ENCODE results near the gene SLC25A29.
"Not testable (repeated sequence)": the region's sequence is repeated elsewhere in the genome, so short reads cannot be mapped to it uniquely, and the experiment has no call there.

Gene SLC25A29

DNA sequence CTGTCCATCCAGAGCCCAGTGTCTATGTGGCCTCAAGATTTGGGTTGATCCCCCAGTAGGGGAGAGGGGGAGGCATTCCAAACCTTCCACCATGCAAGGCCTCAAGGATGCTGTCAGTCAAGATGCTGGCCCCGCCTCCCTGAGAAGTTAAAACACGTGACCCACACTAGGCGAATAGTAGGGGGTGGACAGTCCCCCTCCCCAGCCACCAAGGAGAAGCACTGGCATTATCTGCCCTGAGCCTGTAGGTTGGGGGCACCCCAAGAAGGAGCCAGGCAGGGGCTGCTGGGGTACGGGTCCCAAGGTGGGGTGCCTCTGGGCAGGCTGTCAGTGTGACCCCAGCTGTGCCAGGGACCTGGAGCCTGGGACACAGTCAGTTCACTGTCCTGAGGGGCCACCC is 2.3 kb downstream of the SLC25A29 start:
- Histone ChIP-seq H3K27me3 (ENCODE audit: control insufficient read depth in 5 of 5, insufficient read depth in 4 of 5, low read length in 5 of 5) (no peaks in the 10 kb centered on the region), H3K9ac (ENCODE audit: low read length in 5 of 5) (no peak overlapping the region), H3K4me1 (ENCODE audit: control insufficient read depth in 5 of 5, insufficient read depth in 5 of 5, low read length in 5 of 5) (peaks cover 0 to 40% (median 31%) of the 10 kb centered on the region in 5 donors), H3K4me3 (ENCODE audit: low read depth in 1 of 5, low read length in 5 of 5) (no peak overlapping the region), H3K9me3 (ENCODE audit: control insufficient read depth in 5 of 5, low read length in 5 of 5) (no peaks in the 10 kb centered on the region), H3K27ac (ENCODE audit: low read depth, low read length) (no peak overlapping the region), H3K36me3 (ENCODE audit: control insufficient read depth in 5 of 5, insufficient read depth in 5 of 5, low read length in 5 of 5) (peaks cover 0 to 1% (median 0%) of the 10 kb centered on the region in 5 donors)

DNA sequence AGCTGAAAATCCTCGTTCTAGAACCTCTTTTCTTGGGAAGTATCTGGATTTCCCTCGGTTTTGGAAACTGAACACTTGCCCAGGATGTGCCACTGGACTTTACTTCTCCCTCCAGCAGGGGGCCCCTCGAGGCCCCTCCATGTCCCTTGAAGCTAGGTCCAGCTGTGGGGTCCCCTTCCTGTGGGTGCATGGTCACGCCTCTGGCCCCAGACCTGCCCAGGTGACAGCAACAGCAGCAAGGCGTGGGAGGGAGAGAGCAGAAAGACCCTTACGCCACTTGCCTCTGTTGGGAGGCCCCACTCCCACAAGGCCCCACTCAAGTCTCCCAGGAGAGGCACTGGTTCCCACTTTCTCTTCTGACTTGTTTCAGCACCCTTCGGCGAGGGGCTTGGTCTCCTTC is 3.1 kb downstream of the SLC25A29 start:
- Histone ChIP-seq H3K36me3 (ENCODE audit: control insufficient read depth in 5 of 5, insufficient read depth in 5 of 5, low read length in 5 of 5) (peaks cover 0 to 4% (median 0%) of the 10 kb centered on the region in 5 donors), H3K4me3 (ENCODE audit: low read depth in 1 of 5, low read length in 5 of 5) (no peak overlapping the region), H3K9me3 (ENCODE audit: control insufficient read depth in 5 of 5, low read length in 5 of 5) (no peaks in the 10 kb centered on the region), H3K27ac (ENCODE audit: low read depth, low read length) (no peak overlapping the region), H3K27me3 (ENCODE audit: control insufficient read depth in 5 of 5, insufficient read depth in 4 of 5, low read length in 5 of 5) (no peaks in the 10 kb centered on the region), H3K9ac (ENCODE audit: low read length in 5 of 5) (no peak overlapping the region), H3K4me1 (ENCODE audit: control insufficient read depth in 5 of 5, insufficient read depth in 5 of 5, low read length in 5 of 5) (peaks cover 0 to 34% (median 32%) of the 10 kb centered on the region in 5 donors)

DNA sequence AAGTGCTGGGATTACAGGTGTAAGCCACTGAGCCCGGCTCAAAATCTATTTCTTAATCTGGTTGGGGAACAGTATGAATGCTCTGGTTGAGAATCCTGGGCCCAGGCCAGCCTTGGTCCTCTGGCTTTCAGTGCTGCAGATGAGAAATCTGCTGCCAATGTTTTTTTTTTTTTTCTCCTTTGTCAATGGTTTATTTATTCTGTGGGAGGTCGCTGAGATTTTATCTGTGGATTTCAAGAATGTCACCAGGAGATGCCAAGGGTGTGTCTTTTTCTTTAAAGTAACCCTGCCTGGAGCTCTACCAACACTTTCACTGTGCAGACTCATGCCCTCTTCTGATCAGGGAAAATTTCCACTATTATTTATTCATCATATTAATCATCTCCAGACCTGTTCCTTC is 3.6 kb downstream of the SLC25A29 start:
- no peaks in the 10 kb centered on the region for H3K9me3 ChIP-seq (ENCODE audit: control insufficient read depth in 5 of 5, low read length in 5 of 5)
- peaks cover 0 to 4% (median 0%) of the 10 kb centered on the region in 5 donors for H3K36me3 ChIP-seq (ENCODE audit: control insufficient read depth in 5 of 5, insufficient read depth in 5 of 5, low read length in 5 of 5)
- no peaks in the 10 kb centered on the region for H3K27me3 ChIP-seq (ENCODE audit: control insufficient read depth in 5 of 5, insufficient read depth in 4 of 5, low read length in 5 of 5)
- H3K4me3 ChIP-seq (ENCODE audit: low read depth in 1 of 5, low read length in 5 of 5) = no peak overlapping the region
- H3K9ac ChIP-seq (ENCODE audit: low read length in 5 of 5) = no peak overlapping the region
- no peak overlapping the region for H3K27ac ChIP-seq (ENCODE audit: low read depth, low read length)
- peaks cover 2 to 35% (median 33%) of the 10 kb centered on the region in 5 donors for H3K4me1 ChIP-seq (ENCODE audit: control insufficient read depth in 5 of 5, insufficient read depth in 5 of 5, low read length in 5 of 5)

- Histone ChIP-seq H3K9ac (ENCODE audit: low read length in 5 of 5) (no peak overlapping the region), H3K9me3 (ENCODE audit: control insufficient read depth in 5 of 5, low read length in 5 of 5) (no peaks in the 10 kb centered on the region), H3K4me1 (ENCODE audit: control insufficient read depth in 5 of 5, insufficient read depth in 5 of 5, low read length in 5 of 5) (peaks cover 4 to 37% (median 28%) of the 10 kb centered on the region in 5 donors), H3K36me3 (ENCODE audit: control insufficient read depth in 5 of 5, insufficient read depth in 5 of 5, low read length in 5 of 5) (peaks cover 0 to 4% (median 0%) of the 10 kb centered on the region in 5 donors), H3K4me3 (ENCODE audit: low read depth in 1 of 5, low read length in 5 of 5) (no peak overlapping the region), H3K27me3 (ENCODE audit: control insufficient read depth in 5 of 5, insufficient read depth in 4 of 5, low read length in 5 of 5) (no peaks in the 10 kb centered on the region), H3K27ac (ENCODE audit: low read depth, low read length) (no peak overlapping the region)
Measured at GRCh38 chr14:100299238-100299560, 7.0 kb downstream of the SLC25A29 start.

DNA sequence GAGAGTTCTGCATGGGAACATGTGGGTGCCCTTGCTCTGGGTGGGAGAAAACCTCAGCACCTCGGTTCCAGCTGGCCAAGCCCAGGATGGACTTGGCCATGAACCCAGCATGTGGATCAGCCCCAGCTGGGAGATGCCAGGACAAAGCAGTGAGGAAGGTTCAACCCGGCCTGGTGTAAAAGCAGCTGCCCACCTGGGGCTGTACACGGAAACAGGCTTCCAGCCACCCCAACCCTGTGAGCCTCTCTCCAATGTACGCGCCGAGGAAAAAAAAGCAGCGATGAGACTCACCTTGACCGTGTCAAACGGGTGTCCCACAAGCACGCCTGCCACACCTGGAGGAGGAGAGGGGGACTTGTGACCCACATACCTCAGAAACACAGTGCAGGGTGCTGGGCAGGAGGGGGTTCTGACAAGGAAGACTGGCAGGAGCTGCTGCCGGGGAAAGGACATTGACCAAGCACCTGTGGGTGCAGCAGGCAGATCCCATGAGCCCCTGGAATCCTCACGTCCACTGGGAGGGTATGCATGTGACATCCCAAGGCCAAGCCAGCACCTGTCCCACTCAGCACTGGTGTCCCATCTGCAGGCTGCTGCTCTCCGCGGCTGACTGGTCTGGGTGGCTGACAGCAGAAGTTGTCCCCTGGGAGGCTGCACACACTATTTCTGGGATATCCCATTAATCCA is 7.5 kb downstream of the SLC25A29 start:
- no peaks in the 10 kb centered on the region for H3K9me3 ChIP-seq (ENCODE audit: control insufficient read depth in 5 of 5, low read length in 5 of 5)
- peaks cover 0 to 4% (median 0%) of the 10 kb centered on the region in 5 donors for H3K36me3 ChIP-seq (ENCODE audit: control insufficient read depth in 5 of 5, insufficient read depth in 5 of 5, low read length in 5 of 5)
- H3K4me1 ChIP-seq (ENCODE audit: control insufficient read depth in 5 of 5, insufficient read depth in 5 of 5, low read length in 5 of 5) = peaks cover 7 to 41% (median 32%) of the 10 kb centered on the region in 5 donors
- no peak overlapping the region for H3K9ac ChIP-seq (ENCODE audit: low read length in 5 of 5)
- peak overlapping the region; percentile 57 for H3K27ac ChIP-seq (ENCODE audit: low read depth, low read length)
- no peak overlapping the region for H3K4me3 ChIP-seq (ENCODE audit: low read depth in 1 of 5, low read length in 5 of 5)
- H3K27me3 ChIP-seq (ENCODE audit: control insufficient read depth in 5 of 5, insufficient read depth in 4 of 5, low read length in 5 of 5) = no peaks in the 10 kb centered on the region

- Histone ChIP-seq H3K4me1 (ENCODE audit: control insufficient read depth in 5 of 5, insufficient read depth in 5 of 5, low read length in 5 of 5) (peaks cover 8 to 45% (median 34%) of the 10 kb centered on the region in 5 donors), H3K9ac (ENCODE audit: low read length in 5 of 5) (peak overlapping the region in 3 of 5 donors; percentile 23 to 43 (median 26)), H3K36me3 (ENCODE audit: control insufficient read depth in 5 of 5, insufficient read depth in 5 of 5, low read length in 5 of 5) (peaks cover 0 to 5% (median 3%) of the 10 kb centered on the region in 5 donors), H3K27me3 (ENCODE audit: control insufficient read depth in 5 of 5, insufficient read depth in 4 of 5, low read length in 5 of 5) (no peaks in the 10 kb centered on the region), H3K9me3 (ENCODE audit: control insufficient read depth in 5 of 5, low read length in 5 of 5) (no peaks in the 10 kb centered on the region), H3K4me3 (ENCODE audit: low read depth in 1 of 5, low read length in 5 of 5) (peak overlapping the region in 2 of 5 donors; percentile 2 to 22), H3K27ac (ENCODE audit: low read depth, low read length) (peak overlapping the region; percentile 57)
Measured at GRCh38 chr14:100297320-100298300, 8.6 kb downstream of the SLC25A29 start.

GRCh38 chr14:100296729-100297128 is 9.5 kb downstream of the SLC25A29 start:
- not testable (repeated sequence) for H3K4me3 ChIP-seq (ENCODE audit: low read depth in 1 of 5, low read length in 5 of 5); H3K27me3 ChIP-seq (ENCODE audit: control insufficient read depth in 5 of 5, insufficient read depth in 4 of 5, low read length in 5 of 5); H3K9me3 ChIP-seq (ENCODE audit: control insufficient read depth in 5 of 5, low read length in 5 of 5)
- Histone ChIP-seq H3K27ac (ENCODE audit: low read depth, low read length) (peak overlapping the region; percentile 57), H3K36me3 (ENCODE audit: control insufficient read depth in 5 of 5, insufficient read depth in 5 of 5, low read length in 5 of 5) (peaks cover 0 to 12% (median 11%) of the 10 kb centered on the region in 5 donors), H3K4me1 (ENCODE audit: control insufficient read depth in 5 of 5, insufficient read depth in 5 of 5, low read length in 5 of 5) (peaks cover 8 to 45% (median 34%) of the 10 kb centered on the region in 5 donors), H3K9ac (ENCODE audit: low read length in 5 of 5) (peak overlapping the region in 2 of 5 donors; percentile 23 to 26)

DNA sequence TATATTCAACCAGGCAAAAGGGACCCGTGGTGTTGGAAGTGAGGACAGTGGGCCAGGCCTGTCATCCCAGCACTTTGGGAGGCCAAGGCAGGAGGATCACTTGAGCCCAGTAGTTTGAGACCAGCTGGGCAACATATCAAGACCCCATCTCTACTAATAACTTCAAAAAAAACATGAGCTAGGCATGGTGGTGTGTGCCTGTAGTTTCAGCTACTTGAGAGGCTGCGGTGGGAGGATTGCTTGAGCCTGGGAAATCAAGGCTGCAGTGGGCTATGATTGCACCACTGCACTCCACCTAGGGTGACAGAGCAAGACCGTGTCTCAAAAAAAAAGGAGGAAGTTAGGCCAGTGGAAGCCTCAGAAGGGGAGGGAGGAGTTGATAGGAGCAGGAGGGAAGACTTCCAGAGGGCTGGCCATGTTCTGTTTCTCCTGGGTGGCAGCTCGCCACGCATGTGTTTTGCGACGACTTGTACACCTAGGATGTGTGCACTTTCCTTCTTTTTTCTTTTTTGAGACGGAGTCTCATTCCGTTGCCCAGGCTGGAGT is 10.1 kb downstream of the SLC25A29 start:
- H3K9ac ChIP-seq (ENCODE audit: low read length in 5 of 5) = no peak overlapping the region
- no peaks in the 10 kb centered on the region for H3K9me3 ChIP-seq (ENCODE audit: control insufficient read depth in 5 of 5, low read length in 5 of 5)
- no peaks in the 10 kb centered on the region for H3K27me3 ChIP-seq (ENCODE audit: control insufficient read depth in 5 of 5, insufficient read depth in 4 of 5, low read length in 5 of 5)
- H3K36me3 ChIP-seq (ENCODE audit: control insufficient read depth in 5 of 5, insufficient read depth in 5 of 5, low read length in 5 of 5) = peaks cover 0 to 17% (median 11%) of the 10 kb centered on the region in 5 donors
- H3K27ac ChIP-seq (ENCODE audit: low read depth, low read length) = no peak overlapping the region
- H3K4me1 ChIP-seq (ENCODE audit: control insufficient read depth in 5 of 5, insufficient read depth in 5 of 5, low read length in 5 of 5) = peaks cover 8 to 45% (median 34%) of the 10 kb centered on the region in 5 donors
- no peak overlapping the region for H3K4me3 ChIP-seq (ENCODE audit: low read depth in 1 of 5, low read length in 5 of 5)

DNA sequence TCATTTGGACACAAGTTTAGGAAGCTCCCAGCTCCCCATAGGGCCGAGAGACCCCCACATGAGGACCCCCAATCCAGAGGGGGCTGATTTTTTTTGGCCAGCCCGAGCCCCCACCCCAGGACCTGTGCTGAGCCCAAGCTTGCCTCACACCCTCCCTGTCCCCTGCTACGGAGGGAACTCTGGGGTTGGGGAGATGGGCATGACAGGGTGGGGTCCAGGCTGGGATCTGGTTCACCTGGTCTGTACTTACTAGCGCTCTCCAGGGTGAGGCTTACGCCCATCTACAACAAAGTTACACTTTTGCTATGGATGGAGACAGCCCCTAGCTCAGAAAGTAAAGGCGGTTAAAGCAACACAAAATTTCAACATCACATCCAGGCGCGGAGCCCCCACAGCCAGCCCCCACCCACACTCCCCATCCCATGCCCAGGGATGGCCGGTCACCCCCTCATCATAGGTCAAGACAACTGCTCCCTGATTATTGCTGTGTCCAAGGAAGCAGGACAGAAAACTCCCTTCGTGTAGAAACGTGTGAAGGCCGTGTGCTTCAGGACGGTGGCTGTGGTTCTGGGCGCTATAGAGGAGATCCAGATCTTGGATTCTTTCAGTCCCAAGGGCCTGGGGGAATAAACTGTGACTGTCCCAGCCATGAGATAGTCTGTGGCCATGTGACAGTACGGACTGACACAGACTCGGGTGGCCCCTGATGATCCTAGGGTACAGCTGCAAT is 10.7 kb downstream of the SLC25A29 start:
- H3K9me3 ChIP-seq (ENCODE audit: control insufficient read depth in 5 of 5, low read length in 5 of 5) = no peaks in the 10 kb centered on the region

More for the DNA sequence above, 10.7 kb downstream of the SLC25A29 start:
- Histone ChIP-seq H3K36me3 (ENCODE audit: control insufficient read depth in 5 of 5, insufficient read depth in 5 of 5, low read length in 5 of 5) (peaks cover 0 to 24% (median 11%) of the 10 kb centered on the region in 5 donors), H3K4me1 (ENCODE audit: control insufficient read depth in 5 of 5, insufficient read depth in 5 of 5, low read length in 5 of 5) (peaks cover 8 to 46% (median 34%) of the 10 kb centered on the region in 5 donors), H3K4me3 (ENCODE audit: low read depth in 1 of 5, low read length in 5 of 5) (no peak overlapping the region), H3K27ac (ENCODE audit: low read depth, low read length) (peak overlapping the region; percentile 57), H3K9ac (ENCODE audit: low read length in 5 of 5) (no peak overlapping the region), H3K27me3 (ENCODE audit: control insufficient read depth in 5 of 5, insufficient read depth in 4 of 5, low read length in 5 of 5) (no peaks in the 10 kb centered on the region)

All from subcutaneous abdominal adipose tissue (tissue), 5 donors.